GM10847 (cell line): ENCODE data around the gene GRIK3.

Source experiments
- POLR2A ChIP-seq: IDR thresholded peaks from 2 replicates; pipeline ENCODE4 v1.6.1; 2011; ENCODE audit not compliant: insufficient read length; ENCODE audit errors: extremely low read depth

Gene GRIK3

DNA sequence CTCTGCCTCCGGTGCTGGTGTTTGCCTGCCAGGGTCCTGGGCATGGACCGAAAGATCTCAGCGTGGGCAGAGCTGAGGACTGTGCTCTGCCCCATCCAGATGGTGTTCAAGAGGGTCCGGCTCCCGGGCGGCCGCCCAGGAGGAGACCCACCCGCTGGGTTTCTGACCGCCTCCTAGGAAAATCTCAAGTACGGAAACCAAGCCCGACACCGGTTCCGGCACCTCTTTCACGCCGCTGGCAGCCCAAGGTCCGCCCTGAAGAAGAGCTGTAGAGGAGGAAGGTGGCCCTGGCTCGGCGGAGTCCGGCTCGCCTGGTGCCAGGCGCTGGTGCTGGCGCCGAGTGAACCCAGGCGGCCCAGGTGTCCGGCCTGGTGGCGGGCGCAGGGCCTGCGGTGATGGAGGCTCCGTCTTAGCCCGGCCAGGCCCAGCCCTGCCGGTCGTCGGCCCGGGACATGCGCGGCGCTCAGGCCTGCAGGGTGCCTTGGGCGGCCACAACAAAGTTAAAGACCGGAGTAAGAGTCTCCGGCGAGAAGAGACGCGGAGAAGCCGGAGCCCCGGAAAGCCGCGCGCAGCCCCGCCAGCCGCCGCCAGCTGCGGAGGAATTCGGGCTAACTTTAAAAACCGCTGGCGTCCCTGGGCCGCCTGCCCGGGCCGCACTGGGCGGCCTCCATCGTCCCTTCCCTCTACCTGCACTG is 1.5 kb downstream of the GRIK3 start:
- no peak for TF ChIP-seq POLR2A

DNA sequence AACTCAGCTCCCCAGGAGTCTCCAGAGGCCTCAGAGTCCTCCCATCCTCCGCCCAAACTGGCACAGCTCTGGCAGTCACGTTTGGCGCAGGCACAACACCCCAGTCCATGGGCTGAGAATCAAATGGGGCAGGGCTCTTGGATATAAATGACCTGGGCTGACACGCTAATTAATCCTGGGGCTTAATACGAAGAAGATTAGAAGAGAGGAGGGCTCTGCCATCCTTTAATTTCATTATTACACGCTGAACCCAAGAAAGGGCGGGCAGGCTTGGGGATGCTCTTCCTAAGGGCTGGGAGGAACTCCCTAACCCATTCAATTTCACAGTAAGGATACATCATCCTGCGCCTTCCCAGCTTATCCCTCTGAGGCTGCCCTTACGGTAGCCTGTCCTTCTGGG is 2.4 kb downstream of the GRIK3 start:
- no peak for TF ChIP-seq POLR2A

DNA sequence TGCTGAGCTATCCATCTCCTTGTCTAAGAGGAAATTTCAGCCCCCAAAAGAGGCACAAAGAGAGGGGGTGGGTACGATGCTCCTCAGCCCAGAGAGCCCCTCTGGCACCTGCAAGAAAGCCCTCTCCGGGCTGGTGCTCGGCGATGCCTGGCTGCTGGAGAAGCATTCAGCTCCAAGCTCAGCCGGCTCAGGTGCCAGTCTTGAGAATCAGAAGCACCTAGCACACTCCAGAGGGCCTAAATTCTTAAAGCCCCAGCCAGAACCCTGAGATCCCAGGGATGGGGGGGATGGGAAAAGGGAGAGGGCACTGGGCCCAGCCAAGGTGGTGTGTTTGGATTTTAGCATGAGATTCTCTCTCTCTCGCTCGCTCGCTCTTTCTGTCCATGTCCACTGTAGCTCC is 2.9 kb downstream of the GRIK3 start:
- TF ChIP-seq POLR2A: no peak

DNA sequence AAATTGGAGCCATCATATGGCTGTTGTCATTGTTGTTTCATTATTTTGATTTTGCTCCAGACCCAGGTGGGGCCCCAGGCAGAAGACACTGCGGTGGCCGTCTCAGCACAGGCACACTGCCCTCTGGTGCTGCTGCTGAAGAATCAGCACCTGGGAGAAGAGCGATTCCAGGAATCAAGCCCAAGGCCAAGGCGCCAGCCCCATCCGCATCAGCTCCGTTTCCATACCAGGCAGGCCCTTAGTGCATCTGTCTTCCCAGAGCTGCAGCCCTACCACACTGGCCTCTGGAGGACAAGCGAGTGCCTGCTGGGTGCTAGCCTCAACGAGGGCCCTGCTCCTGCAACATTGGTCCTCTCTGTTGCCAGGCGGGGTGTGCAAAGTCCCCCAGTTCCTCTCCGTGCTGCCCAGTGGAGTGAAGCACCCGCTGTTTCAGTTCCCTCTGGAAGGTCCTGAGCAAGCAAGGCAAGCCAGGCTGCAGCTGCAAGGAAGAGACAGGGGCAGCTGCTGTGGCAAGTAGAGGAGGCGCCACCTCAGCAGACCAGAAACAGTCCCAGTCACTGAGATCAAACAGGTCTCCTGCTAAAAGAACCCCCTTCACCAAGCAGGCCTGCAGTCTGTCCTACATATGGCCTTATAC is 5.2 kb downstream of the GRIK3 start:
- no peak for TF ChIP-seq POLR2A

DNA sequence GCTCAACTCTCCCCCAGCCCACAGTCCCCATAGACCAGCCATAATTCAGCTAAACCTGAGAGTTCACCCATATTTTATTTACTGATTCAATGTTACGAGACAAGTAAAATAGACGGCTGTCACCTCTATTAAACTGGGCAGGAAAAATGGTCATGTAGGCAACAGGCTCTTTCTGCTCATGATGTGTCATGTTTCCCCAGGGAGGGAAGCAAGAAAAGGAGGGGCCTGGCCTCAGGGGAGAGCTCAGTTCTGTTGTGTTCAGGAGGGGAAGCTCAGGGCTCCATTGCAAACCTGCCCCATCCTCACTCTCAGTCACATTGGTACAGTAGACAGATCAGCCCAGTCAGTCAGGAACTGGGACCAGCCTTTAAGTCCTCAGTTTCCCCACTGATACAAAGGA is 12.8 kb downstream of the GRIK3 start:
- TF ChIP-seq POLR2A: no peak

DNA sequence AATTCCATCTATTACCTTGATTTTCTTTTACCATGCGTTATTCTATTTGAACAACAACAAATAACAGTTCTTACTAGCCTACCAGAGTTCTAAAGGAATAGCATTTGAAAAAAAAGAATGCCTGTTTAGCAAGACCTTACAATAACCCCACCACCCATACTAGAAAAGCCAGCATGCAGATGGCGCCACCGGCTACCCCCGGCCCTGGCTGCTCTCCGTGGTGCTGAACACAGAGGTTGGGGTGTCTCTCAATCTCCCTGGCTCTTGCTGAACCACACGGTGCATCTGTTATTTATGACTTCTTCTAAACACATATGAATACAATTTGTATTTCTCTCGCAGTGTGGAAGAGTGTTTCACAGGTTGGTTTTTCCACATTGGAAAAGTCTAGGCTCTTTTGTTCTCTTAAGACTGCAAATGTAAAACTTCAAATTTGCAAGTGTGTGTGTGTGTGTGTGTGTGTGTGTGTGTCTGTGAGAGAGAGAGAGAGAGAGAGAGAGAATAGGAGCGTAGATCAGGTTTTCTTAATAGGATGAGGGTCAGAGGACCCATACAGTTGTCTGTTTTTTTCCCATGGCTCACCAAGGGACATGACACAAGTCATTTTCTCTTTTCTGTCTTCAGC is 13.6 kb downstream of the GRIK3 start:
- no peak for TF ChIP-seq POLR2A

DNA sequence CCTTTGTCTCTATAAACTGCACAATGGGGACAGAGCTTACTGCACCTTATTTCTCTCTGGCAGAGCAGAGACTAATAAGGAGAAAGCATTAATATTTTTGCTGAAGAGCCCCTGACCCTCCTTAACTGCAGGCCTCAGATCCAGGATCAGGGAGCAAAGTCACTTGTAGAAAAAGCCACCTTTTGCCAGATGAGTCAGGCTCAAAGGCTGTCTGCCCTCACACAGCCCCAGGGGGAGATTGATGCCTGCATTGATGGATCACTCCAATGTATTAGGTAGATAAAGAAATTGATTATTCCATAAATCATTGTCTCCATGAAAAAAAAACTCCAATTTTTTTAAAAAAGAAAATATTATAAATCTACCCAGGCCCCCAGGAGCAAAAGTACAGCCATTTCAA is 15.8 kb downstream of the GRIK3 start:
- TF ChIP-seq POLR2A: no peak

DNA sequence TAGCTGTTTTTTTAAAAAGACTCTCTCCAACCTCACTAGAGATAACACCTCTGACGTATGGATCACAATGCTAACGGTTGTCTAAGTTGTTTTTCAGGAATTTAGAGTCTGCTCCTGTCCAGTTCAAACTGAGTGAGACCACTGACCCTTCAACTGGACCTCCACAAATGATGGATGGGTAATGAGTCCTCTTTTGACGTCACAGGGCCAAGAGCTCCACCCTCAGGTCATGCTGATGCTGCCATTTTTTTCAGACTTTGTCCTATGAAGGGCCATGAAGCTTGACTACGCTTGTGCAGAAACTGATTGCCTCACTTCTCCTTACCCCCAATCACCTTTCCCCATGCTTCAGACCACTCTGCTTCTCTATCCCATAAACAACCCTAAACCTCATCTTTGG is 16.6 kb downstream of the GRIK3 start:
- no peak for TF ChIP-seq POLR2A

DNA sequence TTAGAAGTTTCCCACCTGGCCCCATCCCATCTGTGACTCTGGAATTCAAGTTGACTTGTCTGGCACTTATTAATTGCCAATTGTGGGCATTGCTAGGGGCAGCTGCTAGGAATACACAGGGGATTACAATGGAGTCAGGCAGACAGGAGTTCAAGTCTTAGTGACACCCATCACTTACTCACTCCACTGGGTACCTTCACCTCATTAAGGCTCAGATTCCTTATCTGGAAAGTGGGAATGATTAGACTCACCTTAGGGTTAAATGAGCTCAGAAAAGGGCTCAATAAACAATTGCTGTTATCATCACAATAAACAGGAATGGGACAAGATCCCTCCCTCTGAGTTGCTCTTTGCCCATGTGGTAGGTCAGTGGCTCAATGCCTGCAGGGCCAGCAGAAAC is 18.2 kb downstream of the GRIK3 start:
- TF ChIP-seq POLR2A: no peak

DNA sequence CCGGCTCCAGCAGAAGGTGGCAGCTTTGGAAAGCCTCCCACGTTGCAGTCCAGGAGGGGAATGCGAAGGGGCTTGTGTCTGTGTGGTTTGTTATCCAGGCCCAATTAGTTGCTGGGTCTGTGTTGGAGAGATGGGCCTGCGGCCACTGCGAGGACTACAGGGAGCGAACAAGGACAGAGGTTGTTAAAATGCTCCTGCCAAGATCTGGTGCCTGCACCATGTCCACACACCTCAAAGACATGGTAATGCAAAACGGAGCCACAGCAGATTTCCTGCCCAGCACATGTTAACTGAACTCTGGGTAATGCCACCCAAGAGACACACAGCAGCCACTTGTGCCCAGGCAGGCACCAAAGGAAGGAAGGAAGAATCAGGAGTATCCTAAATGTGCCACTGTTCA is 18.6 kb downstream of the GRIK3 start:
- no peak for TF ChIP-seq POLR2A

DNA sequence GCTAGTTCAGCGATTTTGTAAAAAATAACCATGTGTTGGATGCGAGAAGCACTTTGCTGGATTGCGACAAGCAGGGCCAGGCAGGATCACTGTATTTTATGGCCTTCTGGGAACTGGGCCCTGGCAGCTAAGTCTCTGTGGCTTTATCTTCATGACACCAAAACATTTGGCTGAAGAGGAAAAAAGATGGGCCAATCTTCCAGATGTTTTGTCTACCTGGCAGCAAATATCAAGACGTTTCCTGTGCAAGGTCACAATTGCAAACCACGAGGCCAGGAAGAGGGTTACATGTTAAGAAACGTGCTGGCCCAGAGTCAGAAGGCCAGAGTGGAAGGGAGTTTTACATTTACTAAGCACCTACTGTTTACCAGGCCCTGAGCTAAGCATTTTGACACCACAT is 22.1 kb downstream of the GRIK3 start:
- TF ChIP-seq POLR2A: no peak

DNA sequence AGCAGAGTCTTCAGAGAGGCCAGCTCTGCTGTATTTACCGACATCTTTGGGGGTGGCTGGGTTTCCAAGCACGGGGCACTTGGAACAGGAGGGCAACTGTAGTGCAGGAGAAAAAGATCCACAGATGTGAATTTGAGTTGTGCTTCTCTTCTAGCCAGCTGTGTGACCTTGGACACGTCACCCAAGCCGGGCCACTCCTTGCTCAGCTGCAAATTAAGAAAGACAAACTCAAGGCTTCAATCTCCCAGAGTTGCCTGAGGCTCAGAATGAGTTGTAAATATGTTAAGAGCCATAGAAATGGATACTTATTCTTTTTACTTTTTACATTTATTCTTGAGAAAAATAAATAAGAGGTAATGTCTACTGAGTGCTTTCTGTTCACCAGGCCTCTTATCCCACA is 24.3 kb downstream of the GRIK3 start:
- no peak for TF ChIP-seq POLR2A

DNA sequence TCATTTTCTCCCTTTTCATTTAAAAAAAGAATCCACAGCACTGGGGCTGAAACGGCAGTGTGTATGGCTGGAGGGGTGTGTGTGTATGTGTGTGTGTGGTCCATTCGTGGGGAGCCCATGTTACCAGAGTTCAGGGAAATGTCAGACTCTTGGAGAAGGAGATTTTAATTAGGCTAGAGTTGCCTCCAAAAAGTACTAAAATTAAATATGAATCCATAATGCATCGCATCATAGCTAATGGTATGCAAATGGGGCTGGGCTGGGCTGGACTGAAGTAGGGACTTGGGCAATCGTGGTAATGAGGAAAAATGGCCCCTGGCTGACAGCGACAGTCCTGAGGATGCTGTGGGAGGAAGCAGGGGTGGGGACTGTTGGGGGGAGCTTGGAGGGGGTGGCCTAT is 24.8 kb downstream of the GRIK3 start:
- TF ChIP-seq POLR2A: no peak

DNA sequence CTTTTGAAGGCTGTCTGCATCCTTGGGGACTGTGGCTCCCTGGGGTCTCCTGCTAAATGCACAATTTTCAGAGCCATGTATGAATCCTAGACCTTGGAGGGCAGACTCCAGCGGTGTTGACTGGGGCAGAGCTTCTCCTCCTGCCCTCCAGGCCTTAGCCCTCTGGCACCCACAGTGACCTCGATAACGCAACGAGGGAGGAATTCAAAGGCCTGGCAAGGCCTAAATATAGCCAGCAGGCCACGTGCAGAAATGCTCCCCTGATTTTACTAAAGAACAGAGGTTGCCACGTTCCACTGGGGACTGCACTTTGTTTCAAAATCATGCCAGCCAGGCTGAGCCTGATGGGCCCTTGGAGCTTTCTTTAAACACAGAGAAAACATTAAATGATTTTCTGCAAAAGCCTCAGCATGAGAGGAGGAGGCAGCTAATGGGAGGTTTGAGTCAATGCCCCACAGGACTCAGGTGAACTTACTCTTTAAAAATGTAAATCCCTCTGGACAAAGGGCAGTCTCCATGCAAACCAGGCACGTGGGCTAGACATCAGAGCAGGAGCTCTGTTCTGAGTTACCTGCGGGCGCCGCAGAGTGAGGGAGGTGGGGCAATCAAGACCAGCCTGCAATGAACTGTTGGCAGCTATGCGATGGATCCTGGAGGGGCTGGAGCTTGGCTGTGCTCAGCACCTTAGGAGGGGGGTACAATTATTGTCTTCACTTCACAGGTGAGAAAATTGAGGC is 28.0 kb downstream of the GRIK3 start:
- no peak for TF ChIP-seq POLR2A

DNA sequence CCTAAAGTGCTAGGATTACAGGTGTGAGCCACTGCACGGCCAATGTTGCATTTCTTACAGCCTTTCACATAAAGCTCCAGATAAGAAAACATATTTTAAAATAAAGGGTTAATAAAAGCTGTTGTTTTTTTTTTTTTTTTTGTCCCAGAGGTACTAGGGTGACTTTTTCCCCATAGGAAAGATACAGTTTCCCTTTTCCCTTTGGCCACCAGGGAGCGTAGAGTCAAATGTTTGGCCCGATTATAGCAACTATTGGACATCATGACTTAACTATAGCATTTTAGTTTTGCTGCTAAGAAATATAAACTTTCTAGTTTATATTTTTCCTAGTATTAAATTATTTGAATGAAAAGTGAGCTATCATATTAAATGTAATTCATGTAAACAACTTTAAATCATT is 31.4 kb downstream of the GRIK3 start:
- TF ChIP-seq POLR2A: no peak

DNA sequence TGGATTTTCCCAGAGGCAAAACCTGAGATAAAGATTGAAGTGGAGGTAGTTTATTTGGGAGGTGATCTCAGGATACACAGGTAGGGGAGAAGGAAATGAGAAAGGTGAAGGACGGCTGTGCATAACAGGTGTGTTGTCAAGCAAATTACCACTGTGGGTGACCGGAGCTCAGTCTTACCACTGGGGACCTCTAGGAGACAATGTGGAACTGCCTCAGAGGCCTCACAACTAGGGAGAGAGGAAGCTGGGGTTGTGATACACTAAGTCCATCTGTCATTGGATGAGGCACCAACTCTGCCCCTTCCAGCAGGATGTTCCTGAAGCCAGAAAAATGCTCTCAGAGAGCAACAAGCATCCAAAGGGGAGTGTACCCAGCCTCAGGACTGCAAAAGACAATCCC is 32.6 kb downstream of the GRIK3 start:
- no peak for TF ChIP-seq POLR2A

DNA sequence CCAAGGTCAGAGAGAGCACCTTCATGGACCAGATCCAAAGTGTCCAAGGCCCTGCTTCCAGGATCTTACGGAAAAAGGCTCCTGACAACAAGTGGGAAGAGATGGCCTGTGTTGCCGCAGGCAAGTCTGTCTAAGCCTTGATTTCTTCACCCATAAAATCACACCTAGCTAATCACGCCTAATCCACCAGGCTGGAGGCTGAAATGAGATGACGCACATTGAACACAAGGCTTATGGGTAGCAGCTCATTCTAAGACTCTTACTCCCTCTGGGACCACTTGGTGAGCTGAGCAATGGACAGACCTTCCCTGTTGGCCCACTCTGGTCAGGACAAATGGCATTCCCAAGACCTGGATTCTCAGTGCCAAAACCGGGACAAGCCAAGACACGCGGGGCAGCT is 38.2 kb downstream of the GRIK3 start:
- TF ChIP-seq POLR2A: no peak

DNA sequence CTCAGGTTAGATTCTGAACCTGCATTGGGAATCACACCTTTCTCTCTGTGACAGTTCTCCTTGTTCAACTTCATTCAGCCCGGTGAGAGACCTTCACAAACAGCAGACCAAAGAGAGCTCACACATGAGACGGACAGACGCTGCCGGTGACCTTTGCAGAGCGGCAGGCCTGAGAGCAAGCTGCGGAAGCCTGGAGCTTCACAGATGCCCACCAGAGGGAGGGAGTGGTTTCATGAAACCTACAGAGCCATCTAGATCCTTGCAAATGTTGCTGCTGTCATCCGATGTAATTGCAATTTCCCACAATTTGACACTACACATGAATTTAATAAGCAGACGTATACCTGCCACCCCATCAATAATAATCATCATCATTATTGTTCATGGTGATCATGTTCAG is 39.4 kb downstream of the GRIK3 start:
- no peak for TF ChIP-seq POLR2A
